DMS53 treated with DMSO at 0.1 percent for 48 hours (cell line): ENCODE data around the gene DRP2.
"Not testable (repeated sequence)": the region's sequence is repeated elsewhere in the genome, so short reads cannot be mapped to it uniquely, and the experiment has no call there.

Source experiments
- DNase-seq: peaks from one replicate; lab custom pipeline; 2025; ENCODE audit not compliant: unreplicated experiment; lab: John Stamatoyannopoulos, UW

The DRP2 gene

GRCh38 chrX:101237041-101237440 is 17.5 kb downstream of the DRP2 start:
- no peak for DNase-seq

- DNase-seq: no peak
These were observed 21.9 kb downstream of the DRP2 start for GRCh38 chrX:101241531-101241930.

GRCh38 chrX:101252634-101253033 is 33.0 kb downstream of the DRP2 start:
- no peak for DNase-seq

GRCh38 chrX:101257448-101258258 is 38.1 kb downstream of the DRP2 start:
- DNase-seq: no peak

DNA sequence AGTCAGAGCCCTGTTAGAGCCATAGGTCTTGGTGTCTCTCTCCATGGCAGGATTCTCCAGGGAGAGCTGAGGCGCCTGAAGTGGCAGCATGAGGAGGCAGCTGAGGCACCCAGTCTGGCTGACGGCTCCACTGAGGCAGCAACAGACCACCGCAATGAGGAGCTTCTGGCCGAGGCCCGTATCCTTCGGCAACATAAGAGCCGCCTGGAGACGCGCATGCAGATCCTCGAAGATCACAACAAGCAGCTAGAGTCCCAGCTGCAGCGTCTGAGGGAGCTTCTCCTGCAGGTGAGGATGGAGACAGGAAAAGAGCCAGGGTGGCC is 38.6 kb downstream of the DRP2 start:
- no peak for DNase-seq

GRCh38 chrX:101260435-101260834 is 40.8 kb downstream of the DRP2 start:
- no peak for DNase-seq

GRCh38 chrX:101262590-101262989 is 43.0 kb downstream of the DRP2 start:
- DNase-seq: no peak

- DNase-seq: no peak
These were observed 44.2 kb downstream of the DRP2 start for GRCh38 chrX:101263766-101264165.

DNA sequence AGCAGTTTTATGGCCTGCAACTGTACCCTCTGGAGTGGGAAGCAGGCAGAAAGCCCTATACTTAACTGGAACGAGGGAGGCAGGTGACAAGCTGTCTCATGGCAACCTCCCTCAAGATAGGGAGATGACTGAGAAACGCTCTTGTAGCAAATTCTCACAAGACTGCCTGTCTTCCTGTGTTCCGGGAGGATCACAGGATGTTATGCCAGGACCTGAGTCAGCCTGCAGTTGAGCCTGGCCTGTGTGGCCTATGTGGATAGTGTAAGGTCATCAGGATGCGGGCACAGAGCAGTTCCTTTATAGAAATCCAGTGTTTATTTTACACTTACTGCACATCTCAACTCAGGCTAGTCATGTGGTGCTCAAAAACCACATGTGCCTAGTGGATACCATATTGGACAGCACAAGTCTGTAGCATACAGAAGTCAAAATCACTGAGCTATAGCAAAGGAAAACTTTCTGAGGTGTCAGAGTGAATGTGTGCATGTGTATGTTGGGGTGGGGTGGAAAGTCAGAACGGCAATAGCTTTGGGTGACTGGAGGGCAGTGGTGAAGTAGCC is 46.4 kb downstream of the DRP2 start:
- no peak for DNase-seq

- DNase-seq: no peak
These were observed 54.6 kb downstream of the DRP2 start for GRCh38 chrX:101274198-101274597.

GRCh38 chrX:101276238-101276637 is 56.7 kb downstream of the DRP2 start:
- no peak for DNase-seq

DNA sequence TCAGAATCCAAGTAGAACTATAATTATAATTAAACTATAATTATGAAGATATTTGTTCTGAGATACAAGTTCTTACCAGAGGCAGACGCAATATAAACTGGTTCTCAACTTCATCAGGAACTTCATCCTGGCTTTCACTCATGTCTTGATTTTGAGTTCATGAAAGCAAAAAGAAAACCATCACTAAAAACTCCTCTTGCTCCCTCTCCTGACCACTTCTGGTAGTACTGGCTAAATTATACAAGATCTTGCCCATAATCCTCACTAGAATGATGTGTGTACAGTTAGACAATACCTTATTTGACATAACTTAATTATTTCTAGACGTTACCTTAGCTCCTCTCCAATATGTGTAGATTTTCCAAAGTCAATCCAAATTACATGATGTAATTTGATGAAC is 67.8 kb downstream of the DRP2 start:
- peak; percentile 34 for DNase-seq

DNA sequence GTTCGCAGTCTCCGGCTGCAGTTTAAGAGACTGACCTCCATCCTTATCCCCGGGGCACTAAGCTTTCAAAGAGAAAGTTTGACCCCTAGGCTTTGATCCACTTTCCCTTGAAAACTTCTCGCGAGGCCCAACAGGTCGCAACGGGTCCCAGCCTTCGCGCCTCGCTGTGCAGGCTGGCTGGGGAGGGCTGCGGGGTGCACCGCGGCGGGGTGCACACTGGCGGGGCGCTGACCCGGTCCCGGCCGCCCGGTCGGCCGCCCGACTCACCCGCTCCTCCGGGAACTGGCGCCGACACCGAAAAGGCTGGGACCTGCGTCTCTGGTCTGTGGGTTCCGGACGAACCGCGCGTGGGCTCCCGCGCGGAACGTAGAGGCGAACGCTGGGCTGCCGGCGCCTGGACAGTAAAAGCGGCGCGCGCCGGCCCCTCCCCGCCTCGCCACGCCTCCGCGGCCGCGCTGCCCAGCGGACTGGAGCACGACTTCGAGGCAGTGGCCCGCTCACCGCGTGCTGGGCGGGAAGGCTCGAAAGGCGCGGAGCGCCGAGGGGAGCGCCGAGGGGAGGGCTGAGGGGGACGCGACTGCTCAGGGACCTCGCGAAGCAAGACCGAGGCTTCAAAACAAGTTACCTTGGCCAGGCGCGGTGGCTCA is 71.5 kb downstream of the DRP2 start, which contains the start of gene TAF7L:
Gene TAF7L, minus strand, starts transcription at position 378 of the 647 bp plus-strand sequence. CDS start 3,791 bp downstream, outside the sequence.
- DNase-seq: no peak

DNA sequence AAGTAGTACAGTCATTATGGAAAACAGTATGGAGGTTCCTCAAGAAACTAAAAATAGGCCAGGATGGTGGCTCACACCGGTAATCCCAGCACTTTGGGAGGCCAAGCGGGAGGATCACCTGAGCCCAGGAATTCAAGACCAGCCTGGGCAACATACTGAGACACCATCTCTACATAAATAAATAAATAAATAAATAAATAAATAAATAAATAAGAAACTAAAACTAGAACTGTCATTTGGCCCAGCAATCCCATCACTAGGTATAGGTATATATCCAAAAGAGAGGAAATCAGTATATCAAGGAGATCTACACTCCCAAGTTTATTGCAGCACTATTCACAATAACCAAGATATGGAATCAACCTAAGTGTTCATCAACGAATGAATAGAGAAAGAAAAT is 76.0 kb downstream of the DRP2 start:
- DNase-seq: not testable (repeated sequence)

DNA sequence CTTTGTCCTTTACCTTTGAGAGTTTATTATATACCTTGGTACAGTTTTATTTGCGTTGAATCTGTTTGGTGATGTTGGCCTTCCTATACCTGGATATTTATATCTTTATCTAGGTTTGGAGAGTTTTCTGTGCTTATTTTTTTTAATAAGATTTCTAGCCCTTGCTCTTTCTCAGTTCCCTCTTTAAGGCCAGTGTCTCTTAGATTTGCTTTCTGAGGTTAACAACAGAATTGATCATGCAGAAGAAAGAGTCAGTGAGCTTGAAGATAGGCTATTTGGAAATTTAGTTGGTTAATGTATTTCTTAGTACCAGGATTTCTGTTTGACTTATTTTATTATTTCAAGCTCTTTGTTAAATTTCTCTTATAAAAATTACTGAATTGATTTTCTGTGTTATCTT is 84.2 kb downstream of the DRP2 start:
- no peak for DNase-seq
